Measurements from ENCODE around the gene PEAK1. TPM values are rescaled to one million over a fixed set of nuclear protein-coding genes. Genes with fewer than 3 reads are reported as not detected.
A peak's percentile ranks its signal among the peaks of the same experiment; 100 is the strongest.

PEAK1 gene
- polyA plus RNA-seq, 10 donors = 28.4 to 42.5 (median 37.3) TPM

DNA sequence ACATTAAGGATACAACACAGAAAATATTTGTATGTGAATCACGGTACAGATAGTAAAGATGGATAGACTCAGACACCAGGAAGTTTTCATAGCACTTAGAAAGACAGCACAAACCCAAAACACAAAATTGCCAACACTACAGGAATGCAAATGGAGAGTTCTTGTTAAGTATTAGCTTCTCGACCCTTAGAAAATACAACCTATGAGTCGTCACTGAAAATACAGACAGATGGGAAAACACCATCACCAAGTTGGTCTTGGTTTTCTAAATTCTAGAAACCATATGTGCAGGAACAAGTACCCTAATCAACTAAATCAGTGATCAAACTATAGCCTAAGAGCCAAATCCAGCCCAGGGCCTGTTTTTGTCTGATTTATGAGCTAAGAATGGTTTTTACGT is 50.7 kb downstream of the PEAK1 start:
- DNase-seq = no peak

GRCh38 chr15:77367631-77368030 is 52.3 kb downstream of the PEAK1 start:
- no peak for DNase-seq

DNA sequence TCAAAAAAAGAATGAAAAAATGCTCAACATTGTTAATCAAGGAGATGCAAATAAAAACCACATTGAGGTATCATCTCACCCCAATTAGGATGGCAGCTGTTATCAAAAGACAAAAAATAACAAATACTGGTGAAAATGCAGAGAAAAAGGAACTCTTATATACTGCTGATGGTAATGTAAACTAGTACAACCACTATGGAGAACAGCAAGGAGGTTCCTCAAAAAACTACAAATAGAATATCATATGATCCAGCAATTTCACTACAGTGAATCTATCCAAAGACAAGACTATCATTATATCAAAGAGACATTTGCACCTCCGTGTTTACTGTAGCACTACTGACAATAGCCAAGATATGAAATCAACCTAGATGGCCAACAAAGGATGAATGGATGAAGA is 58.4 kb downstream of the PEAK1 start:
- DNase-seq = no peak

GRCh38 chr15:77358545-77359240 is 61.2 kb downstream of the PEAK1 start:
- DNase-seq = no peak

DNA sequence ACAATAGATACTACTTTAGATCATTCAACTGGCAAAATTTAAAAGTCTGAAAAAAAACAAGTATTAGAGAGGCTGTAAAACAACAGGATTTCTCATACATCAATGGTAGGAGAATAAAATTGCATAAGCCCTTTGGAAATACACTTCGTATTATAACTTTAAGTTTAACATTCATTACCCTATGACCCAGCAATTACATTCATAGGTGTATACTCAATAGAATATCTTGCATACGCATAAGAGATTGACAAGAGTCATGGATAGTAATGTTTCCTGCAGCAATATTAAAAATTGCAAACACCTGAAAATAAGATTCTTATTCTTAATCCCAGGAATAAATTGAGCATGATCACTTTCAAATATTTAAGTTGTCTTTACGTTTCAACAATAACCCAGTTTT is 63.6 kb downstream of the PEAK1 start:
- no peak for DNase-seq

DNA sequence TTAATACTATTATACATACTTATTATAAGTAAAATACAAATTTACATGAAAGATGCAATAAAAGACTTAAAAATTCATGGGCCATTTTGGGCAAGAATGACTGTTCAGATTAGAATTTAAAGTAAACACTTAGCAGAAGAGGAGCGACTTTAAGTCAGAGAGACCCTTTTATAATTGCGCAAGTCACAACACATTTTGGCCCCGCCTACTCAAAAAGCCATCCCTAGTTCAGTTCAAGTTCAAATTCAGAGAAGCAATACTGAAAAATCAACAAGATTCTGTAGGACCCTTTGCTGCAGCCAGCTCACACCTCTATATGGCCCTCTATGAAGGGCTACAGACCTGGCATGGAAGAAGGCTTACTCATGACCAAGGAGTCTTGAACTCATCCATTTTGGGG is 64.6 kb downstream of the PEAK1 start:
- no peak for DNase-seq

DNA sequence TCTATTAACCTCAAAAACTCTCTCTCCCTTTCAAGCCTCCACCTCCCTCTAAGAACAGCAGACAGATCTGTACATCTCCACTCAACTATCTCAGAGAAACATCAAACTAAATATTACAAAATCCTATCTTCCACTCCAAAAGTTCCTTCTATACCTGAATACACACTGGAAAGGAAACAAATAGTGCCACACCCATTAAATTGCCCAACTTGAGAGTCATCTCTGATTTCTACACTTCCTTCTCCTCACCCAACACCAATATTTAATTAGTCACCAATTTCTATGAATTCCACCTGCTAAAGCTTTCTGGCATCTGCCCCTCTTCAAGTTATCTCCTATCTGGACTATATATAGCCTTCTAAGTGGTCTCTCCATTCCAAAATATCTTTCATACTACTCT is 65.8 kb downstream of the PEAK1 start:
- DNase-seq = no peak

GRCh38 chr15:77352887-77353286 is 67.0 kb downstream of the PEAK1 start:
- peak; percentile 61 to 83 (median 62) for DNase-seq

GRCh38 chr15:77350792-77351191 is 69.1 kb downstream of the PEAK1 start:
- no peak for DNase-seq

- DNase-seq = no peak
Observed at GRCh38 chr15:77349666-77350065, 70.2 kb downstream of the PEAK1 start.

GRCh38 chr15:77348511-77348910 is 71.4 kb downstream of the PEAK1 start:
- no peak for DNase-seq

- no peak for DNase-seq
Observed at GRCh38 chr15:77347197-77347596, 72.7 kb downstream of the PEAK1 start.

DNA sequence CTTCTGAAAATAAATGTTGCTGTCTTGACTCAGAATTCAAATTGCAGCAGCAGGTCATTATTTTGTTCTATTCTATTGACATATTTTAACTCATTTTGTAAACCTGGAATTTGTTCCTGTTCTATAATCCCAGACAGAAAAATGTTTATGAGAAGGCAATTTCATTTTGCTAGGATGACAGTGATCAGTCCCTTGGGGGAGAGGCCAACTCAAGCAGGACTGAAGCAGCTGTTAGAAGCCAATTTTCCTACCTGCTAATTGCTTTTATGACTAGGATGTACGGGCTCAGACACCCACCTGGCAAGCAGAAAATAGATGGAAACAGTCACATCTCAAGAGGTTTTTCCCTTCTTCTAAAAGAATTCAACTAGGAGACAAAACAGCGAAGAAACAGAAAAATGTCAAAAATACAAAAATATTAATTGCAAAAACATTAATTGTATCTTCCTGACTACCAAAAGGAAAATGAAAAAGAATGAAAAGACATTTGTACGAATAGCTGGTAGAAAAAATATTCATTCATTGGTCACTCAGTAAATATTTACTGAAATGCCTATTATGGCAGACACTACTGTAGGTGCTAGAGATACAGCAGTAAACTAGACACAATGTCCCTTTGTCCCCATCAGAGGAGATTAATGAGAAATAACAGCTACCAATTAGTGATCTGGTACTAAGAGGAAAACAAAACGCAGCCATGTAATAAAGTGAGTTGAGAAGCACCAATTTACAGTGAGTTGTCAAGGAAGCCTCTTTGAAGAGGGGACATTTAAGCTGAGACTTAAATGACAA is 73.5 kb downstream of the PEAK1 start:
- DNase-seq = no peak

- DNase-seq = peak in 1 of 3 donors; percentile 54
Observed at GRCh38 chr15:77342807-77343206, 77.1 kb downstream of the PEAK1 start.

DNA sequence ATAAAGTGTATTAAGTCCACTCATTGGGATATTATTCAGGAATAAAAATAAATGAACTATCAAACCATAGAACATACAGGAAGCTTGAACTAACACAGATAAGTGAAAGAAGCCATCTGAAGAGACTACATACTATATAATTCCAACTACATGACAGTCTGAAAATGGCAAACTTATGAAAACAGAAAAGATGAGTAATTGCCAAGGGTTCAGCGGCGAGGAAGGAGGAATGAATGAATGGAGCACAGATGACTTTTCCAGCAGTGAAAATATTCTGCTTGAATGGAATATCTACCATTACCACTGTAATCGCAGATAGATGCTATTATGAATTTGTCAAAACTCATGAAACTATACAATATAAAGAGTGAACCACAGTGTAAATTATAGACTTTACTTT is 79.7 kb downstream of the PEAK1 start:
- no peak for DNase-seq

DNA sequence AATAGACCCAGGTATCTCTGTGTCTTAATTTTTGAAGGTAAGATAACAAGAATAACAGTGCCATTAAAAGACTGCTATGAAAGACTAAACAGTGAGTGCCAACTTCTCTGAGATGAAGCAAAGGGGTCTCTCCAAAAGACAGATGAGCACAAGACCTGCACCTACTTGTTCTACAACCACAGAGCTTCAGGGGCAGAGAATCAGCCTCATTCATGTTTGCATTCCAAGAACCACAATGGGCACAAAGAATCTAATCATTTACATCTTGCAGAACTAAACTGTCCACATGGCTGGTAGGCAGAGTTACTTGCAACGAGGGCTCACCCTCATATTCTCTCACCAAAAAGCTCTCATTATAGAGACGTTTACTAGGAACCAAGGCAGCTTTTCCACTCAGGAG is 83.9 kb downstream of the PEAK1 start:
- DNase-seq = no peak

DNA sequence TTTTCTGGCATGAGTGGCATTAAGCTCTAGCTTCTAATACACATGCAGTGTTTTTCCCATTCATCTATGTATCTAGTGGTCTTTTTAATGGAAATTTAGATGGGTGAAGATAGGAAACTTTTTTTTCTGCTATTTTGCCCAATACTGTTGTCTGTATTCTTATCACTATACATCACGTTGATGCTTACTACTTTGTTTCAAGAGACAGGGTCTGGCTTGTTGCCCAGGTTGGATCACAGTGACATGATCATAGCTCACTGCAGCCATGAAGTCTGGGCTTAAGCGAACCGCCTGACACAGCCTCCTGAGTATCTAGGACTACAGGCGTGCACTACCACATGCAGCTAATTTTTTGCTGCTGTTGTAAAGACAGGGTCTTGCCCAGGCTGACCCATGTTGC is 84.6 kb downstream of the PEAK1 start:
- peak; percentile 40 to 57 (median 52) for DNase-seq

- no peak for DNase-seq
Observed at GRCh38 chr15:77333166-77333565, 86.7 kb downstream of the PEAK1 start.

DNA sequence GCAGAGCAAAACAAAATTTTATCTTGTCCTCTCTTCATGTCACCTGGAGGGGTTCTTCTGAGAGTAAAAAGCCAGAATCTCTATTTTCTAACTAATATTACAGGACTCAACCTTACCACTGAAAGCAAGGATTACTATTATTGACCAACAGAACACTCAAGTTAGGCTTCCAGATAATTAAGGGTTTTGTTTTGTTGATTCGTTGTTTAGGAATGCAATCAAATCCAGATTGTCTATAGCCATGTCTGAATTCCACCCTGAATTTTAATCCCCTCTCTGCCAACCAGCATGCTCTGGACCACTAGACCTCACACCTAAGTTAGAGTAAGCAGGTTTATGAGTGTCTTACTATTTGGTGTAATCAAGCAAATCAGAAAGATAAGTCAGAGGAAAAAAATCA is 90.7 kb downstream of the PEAK1 start:
- no peak for DNase-seq

DNA sequence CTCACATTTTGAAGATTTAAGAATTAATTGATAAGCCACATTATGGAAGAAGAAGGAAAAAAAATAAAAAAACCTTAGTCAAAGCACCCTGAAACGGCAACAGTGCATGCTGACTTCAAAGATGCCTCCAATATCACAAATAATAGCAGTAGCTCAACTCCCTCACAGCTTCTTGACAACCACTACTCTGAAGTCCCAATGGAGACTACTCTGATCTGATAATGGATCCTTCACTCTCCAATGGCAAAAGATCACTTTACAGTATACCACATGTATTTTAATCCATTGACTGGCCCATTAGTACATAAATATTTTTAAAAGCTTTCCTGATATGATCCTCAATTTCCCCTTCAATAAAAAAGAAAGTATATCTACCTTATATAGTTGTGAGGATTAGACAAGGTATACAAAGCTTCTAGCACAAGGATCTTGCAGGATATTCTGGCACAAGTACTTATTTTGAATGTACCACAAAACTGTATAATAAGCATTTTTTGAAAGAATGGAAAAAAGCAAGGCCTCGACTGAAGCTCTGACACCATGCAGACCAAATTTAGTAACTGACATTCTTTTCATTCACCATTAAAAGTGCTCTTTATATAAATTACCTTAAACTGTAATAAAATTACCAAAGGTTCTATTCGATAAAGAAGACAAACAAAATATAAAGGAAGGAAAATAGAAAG is 91.9 kb downstream of the PEAK1 start:
- DNase-seq = no peak

DNA sequence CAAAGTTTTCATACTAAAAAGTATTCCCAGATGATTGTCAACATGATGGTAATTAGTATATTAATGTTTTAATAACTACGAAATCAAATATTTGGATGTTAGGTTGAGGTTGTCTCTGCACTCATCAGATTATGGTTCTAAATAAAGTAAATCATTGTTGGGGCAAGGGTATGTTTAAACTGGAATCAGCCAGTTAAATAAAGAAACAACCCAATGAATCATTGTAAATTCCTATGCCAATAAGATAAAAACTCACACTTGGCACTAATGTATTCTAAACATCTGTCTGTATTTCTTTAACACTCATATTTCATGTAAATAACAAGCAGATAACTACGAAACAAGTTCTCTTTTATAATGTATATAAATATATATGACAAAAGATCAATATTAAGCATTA is 92.7 kb downstream of the PEAK1 start:
- DNase-seq = no peak

DNA sequence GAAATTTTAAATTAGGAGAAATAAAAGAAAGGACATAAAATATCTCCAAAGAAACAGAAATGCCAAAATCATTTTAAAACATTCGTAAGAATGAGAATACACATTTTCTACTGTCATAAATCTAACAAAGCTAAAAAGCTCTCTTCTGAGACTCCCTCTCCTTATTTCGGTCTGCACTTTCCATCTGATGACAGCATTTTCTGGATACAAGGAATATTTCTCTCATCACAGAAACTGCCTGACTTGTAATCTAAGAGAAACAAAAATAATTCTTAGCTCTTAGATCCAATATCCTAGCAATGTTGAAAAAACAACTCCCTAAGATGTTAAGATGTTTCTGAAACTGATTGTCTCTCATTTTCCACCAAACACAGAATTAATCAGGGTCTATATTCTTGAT is 93.5 kb downstream of the PEAK1 start:
- DNase-seq = peak in 2 of 3 donors; percentile 33 to 65

GRCh38 chr15:77312523-77312922 is 107.4 kb downstream of the PEAK1 start:
- peak in 2 of 3 donors; percentile 19 to 40 for DNase-seq

All from muscle of back (tissue), 11 donors.